HG03520 (cell line): ENCODE data around the gene TLL2.

Source experiments
- ATAC-seq: cut with Tn5 transposase; IDR thresholded peaks from one replicate; pipeline ENCODE4 v1.9.1; 2021; ENCODE audit warnings: mild to moderate bottlenecking, moderate library complexity; ENCODE audit not compliant: unreplicated experiment

The TLL2 gene

DNA sequence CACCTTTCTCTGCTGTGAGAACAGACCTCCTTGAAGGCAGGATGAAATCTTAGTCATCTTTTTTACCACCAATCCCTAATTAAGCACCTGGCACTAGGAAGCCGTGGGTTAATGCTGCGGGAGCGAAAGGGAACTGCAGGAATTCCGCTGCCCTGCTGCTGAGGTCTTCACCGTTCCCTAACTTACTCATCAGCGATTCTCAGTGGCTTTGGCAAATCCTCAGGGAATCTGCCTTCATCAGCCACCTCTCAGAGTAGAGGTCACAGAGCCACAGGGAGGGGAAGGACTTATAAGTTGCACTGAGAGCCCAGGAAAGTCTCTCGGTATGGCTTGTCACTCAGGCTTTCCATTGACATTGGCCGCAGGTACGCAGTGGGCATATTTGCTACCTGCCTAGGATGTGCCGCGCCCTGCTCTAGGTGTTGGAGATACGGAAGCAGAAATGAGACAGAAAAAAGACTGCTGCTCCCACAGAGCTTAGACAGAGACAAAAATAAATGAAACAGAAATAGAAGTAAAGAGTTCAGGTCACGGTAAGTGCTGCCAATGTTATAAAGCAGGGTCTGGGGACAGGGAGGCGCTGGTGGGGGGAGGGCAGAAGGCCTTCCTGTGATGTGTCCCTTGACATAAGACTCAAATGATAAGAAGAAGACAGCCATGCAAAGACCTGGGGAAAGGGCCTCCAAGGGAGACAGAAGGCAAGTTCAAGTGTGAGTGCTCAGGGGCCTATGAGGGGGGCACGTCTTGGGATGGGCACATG is 82.3 kb downstream of the TLL2 start:
- ATAC-seq: no peak

DNA sequence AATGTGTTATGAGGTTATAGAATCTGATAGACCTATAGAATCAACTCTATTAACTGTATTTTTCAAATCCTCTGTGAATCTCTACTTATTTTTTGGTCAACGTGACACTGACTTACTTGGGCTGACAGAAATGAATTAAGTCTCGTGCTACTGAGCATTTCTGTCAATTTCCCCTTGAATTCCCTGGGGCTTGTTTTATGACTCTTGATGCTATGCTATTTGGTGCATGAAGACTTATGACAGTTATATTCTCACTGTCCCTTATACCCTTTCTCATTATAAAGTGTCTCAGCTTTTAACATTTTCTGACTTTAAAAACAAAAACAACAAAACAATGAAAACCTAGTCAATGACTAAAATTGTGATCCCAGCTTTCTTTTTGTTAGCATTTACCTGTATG is 86.4 kb downstream of the TLL2 start:
- no peak for ATAC-seq

DNA sequence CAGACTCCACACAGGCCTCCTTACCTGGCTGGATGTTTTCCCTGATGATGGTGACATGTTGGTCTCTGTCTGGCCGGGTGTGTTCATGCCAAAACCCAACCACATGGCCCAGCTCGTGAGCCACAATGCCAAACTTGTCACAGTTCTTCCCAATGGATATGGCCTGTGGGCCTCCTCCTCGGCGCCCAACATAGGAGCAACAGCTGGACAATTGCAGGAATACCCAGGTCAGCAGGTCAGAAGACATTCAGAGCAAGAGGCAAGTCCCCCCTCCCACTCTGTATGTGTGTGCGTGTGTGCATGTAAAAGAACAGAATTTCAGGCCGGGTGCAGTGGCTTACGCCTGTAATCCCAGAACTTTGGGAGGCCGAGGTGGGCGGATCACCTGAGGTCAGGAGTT is 91.2 kb downstream of the TLL2 start:
- no peak for ATAC-seq

DNA sequence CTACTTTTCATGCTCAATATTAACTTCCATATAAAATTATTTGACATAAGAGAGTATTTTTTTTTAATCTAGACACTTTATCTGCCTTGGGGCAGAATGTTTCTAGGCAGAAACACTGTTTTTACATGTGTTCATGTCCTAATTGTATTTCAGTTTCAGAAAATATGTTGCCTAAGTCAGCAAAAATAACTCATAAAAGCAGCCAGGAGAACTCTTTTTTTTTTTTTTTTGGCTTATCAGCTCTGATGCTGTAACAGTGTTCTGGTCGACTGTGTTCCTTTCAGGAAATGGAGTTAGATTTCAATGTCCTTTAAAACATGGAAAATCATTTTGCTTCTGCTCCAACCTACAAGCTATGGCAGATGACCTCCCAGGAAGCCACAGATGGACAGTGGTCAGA is 91.7 kb downstream of the TLL2 start:
- ATAC-seq: no peak

DNA sequence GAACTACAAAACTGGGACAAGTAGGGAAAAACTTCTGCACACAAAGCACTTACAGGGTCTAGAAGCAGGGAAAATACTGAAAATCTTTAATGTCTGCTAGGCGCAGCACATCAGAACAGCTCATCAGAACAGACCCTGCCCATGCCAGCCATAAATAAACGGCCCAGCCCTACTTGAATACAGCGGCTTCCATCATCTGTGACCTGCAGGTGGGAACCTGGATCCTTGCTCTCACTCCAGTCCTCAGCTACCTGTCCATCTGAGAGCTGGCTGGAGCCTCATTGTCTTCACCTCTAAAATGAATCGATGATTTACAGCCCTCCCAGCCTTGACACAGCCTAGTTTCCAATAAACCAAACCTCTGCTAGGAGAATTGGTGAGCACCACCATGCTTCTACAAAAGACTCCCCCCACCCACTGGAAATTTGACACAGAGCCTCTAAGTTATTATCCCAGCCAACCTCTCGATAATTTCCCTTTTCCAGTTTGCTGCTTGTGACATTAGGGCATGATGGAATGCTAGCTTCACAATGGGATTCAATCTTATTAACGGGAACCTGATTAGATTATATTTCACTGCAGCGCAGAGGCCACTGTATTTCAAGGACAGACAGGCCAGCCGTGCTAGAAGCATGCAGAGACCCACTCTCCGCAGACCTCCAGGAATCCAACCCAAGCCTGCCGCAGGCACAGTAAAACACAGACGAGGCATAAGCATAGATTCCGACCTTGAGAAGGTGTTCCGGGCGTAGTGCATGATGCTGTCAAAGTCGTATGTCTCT is 93.3 kb downstream of the TLL2 start:
- no peak for ATAC-seq

DNA sequence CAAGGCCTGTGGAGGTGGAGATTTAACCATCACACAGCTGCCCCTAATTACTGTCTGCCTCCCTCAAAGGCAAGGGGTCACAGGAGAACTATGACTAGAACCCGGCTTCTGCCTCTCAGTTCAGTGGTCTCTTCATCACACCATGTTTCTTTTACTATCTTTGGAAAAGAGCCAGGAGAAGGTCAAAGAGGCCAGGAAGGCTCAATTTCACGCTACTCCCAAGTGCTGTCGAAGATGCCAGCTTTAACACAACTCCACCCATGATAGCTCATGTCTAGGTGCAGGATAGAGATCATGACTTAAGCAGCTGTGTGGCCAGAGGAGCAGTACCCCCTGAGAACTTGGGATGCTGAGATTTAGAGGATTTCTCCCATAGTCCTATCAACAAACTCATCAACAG is 94.4 kb downstream of the TLL2 start:
- no peak for ATAC-seq

DNA sequence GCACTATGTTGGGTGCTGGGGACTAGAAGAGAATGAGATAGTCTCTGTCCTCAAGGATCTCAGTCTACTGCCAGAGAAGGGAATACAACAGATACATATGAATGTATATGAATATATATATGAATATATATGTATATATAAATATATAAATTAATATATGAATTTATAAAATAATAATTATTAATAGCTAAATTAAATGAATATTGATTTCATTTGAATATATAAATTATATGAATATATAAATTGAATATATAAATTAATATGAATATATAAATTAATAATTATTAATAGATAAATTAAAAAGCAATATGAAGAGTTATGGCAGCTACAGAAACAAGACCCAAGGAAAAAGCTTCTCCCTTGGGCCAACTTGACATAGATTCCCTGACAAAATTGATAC is 95.1 kb downstream of the TLL2 start:
- no peak for ATAC-seq

DNA sequence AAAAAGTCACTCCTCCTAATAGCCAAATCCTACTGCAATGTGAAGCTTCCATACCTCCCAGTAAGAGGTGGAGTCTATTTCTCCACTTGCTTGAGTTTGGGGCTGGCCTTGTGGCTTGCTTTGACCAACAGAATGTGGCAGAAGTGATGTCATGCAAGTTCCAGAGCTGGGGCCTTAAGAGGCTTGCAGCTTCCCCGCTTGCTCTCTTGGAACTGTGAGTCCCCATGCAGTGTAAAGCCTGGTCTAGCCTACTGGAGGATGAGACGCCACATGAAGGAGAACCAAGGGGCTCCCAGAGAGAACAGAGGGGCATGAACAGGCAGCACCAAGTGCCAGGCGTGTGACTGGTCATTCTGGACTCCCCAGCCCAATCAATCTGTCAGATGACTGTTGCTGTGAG is 96.3 kb downstream of the TLL2 start:
- no peak for ATAC-seq

DNA sequence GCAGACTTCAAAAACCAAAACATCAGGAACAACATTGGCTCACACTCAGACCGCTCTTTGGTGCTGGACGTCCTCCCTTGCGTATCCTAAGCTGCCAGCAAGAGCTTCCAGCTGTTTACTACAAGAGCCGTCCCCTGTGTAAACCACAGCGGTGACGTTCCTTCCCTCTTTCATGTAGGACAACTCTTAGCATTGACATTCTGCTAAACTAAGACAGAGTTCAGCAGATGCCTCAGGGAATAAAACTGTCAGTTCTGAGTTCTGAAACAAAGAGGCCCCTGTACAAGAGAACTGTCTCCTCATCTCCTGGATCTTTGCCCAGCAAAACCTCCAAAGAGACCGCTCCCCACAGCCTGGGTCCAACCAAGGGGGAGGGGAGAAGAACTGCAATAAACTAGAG is 97.1 kb downstream of the TLL2 start:
- ATAC-seq: no peak

DNA sequence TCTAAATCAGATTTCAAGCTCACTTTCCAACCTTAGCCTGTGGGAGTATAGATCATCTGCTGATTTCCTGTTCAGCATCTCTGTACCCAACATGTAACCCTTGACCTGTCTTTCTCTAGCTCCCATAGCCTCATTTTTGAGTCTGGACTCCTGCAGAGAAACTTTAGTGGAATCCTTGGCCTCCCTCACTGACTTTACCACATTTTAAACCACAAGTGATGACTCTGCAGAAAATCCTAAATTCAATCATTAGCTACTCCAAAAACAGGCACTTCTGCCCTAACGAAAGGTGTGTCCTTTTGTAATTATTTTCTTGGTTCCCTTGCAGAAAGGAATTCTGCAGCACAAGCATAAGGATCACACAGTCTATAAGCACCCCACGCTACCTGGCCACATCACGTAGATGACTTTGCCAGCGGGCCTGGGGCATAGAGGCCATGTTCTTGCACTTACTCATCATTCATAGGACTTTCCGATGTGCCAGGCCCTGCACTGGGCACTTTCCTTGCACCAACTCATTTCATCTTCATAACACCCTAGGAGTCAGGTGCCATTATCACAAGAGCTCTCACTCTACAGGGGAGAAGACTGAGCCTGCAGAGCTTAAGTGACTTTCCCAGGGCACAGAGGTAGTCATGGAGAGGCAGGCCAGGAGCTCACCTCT is 97.7 kb downstream of the TLL2 start:
- ATAC-seq: no peak

DNA sequence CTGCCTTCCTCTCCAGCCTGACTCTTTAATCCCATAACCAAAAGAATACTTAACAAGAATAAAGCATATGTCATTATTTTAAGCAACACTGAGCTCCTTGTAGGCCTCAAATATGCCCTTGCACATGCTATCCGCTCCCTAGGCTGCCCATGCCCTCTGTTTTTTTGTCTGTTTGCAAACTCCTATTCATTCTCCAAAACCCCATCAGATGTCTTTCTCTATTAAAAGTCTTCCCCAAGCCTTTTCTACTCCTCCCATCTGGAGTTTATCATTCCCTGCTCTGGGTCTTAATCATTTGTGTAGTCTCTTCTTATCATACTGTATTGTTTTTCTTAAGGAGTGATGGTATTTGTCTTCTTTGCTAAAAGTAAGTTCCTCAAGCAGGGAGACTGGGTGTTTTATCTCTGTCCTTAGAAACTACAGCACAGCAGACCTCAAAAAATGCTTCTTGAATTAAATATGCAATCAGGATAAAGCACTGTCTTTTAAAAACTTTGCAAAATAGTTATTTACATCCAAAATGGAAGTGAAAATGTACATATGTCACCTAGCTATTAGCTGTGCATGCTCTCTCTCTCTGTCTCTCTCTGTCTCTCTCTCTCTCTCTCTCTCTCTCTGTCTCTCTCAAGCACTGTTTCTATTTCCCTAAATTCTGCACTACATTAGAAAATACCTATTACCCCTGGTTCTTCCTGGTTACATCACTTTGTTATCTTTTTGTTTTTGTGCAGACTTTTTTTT is 98.4 kb downstream of the TLL2 start:
- no peak for ATAC-seq

DNA sequence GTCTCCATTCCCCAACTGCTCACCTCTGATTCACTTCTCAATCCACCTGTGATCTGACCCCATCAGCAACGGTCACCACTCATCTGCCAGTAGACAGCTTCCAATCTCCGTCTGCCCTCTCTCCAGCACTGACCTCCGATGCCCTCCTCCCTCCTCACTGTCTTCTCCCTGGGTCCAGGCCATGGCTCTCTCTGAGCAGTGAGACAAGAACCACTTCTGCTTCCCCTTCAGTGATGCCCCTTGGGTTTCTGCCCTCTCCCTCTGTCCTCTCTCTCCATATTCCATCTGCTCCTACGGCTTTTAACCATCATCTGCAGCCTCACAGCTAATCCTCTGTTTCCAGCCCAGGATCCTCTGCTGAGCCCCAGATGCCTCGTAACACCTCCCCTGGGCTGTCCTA is 99.4 kb downstream of the TLL2 start:
- ATAC-seq: no peak

DNA sequence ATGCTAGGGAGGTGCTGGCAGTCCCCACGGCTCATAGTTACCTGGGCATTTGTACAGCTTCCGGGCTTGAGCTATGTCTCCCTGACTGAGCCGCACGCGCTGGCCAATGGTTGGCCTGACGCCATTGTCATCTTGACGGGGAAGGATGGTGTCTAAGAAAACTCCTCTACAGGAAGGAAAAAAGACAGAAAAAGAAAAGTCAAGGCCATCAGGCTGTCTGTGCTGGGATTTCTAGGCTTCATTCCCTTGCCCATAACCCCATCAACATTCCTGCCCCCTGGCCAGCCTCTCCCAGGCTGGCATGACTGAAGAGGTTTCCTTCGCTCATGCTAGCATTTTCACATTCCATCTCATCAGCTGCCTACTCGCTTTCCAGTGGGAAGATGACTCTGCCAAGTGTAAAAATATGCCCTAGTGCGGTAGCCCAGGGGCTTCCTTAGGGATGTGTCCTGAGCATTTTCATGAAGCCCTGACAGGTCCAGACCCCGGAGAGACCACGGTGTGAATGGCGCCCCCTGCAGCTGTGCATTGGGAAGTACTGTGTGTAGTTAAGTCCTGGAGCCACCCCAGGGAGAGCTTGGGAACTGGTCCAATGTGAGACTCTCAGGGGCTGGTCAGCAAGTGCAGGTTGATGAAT is 100.5 kb downstream of the TLL2 start:
- ATAC-seq: no peak

DNA sequence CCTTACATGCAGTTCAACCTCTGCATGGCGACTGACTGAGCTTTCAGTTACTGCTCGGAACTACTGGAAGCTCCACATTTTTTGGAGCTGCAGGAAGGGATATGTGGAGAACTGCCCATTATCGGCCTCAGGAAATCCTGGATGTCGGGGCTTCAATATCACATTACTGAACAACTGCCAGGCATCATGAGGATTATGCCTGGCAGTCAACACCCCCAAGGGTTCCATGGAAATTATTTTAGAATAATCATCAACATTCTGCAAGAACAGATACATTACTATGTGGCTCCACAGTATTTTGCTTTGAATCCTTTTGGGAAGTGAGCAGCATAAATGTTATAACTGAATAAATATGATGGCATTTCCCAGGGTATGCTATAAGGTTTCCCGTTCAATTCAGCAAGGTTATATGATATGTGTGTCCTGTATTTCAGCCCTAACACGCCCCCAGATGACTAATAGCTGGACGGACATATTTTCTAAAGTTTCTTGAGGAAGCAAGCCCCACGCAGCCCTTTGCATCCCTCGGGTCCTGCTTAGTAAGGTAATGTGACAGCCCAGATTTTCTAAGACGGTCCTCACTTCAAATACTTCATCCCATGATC is 101.9 kb downstream of the TLL2 start:
- no peak for ATAC-seq

DNA sequence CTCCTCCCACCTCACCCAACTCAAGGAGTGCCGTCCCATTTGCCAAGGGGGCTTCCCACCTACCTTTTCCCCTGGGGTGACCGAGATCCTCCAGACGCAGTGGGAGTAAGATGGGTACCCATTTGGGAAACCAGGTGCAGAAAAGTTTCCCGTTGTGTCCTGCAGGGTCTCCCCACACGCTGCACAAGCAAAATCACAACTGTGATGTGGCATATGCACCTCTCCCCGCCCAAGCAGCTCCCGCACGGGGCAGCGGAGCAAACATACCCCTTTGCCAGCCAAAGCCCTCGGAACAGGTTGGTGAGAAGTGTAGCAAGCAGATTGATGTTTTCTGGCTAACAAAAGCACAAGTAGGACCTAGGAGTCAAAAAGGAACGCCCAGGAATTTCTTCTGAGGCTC is 103.4 kb downstream of the TLL2 start:
- ATAC-seq: no peak

DNA sequence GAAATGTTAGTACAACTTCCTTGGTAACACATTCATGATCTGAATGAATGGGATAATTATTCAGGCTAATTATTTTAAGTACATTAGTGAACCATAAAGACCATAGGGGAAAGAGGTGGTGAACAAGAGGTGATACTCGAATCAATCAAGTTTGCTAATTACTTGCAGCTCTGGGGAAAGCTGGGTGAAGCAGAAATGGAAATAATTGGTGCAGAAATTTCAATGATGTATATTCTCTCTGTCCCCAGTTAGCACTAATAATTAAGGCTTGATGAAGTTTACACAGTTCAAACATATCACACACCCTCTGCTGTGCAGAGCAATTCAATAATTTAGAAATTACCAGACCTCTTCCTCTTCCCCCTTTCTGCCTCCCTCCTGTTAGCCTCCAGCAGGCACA is 105.5 kb downstream of the TLL2 start:
- ATAC-seq: no peak

DNA sequence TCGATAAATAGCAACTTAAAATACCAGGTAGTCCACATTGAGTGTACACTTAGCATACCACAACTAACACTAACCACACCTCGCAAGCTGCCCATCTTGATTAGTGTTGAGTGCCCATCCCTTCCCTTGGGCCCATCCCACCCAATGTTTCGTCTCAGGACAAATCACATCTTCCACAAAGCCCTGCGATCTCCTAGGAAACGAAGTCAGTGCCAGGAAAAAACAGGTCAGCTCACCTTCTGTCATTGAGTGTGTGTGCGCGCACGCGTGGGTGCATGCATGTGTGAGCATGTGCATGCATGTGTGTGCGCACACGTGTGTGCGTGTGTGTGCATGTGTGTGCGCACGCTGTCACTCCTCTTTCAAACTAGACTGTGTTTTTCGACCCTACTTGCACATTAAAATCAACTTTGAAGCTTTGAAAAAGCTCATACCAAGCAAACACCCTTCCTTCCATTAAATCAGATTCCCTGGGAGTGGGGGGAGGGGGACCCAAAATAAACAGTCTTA is 106.1 kb downstream of the TLL2 start:
- no peak for ATAC-seq

DNA sequence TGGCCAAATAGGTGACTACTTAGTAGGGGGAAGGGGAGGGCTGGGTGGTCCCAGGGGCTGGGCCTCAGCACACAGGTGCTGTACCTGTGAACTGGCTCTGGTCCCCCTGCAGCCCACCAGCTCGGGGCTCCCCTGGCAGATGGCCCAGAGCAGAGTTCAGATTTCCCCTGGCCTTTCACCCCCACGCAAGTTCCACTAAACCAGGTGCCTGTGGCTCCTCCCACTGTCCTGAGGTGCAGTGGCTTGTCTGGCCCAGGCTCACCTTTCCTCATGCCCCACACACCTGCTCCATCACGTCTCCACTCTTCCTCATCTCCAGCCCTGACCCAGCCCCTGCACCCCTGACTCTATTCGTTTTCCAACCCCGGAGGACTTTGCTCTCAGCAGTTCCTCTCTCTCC is 107.6 kb downstream of the TLL2 start:
- ATAC-seq: no peak

DNA sequence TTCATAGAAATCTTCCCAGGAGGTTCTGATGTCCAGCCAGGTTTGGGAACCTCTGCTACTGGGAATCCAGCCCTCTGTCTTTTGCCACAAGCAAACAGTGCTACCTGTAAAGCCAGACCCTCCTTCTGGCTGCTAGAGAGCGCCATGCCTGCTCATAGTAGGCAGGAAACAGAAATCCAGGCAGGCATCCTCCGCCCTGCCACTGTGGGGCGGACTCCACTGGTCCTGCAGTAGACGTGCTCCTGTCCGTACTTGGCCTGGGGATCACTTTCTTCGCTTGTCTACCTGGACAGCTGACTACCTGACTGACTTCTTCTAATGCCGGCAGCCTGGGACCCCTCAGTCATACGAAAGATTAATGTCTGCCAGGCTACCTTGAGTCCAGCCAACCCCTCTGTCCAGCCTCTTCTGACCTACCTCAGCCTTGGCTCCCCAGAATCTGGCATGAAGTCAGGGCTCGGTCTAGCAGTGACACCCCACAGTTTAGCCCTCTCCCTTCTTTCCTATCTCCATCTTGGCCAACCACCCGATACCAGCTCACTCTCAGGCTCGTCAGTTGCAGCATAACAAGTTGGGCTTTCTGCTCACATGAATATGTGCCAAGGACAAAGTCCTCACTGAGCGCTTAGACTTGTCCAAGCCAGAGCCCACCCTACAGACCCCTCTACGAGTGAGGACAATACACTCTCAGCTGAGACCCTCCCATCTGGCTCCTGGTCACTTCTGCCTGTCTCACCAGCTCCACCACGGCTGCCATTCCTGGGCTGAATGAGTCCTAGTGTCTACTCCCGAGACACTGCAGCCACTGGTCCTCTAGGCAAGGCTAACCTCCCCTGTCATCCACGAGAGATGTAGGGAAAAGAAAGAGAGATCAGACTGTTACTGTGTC is 111.1 kb downstream of the TLL2 start:
- no peak for ATAC-seq
